ENCODE measurements around the gene UNC5C.

UNC5C gene

DNA sequence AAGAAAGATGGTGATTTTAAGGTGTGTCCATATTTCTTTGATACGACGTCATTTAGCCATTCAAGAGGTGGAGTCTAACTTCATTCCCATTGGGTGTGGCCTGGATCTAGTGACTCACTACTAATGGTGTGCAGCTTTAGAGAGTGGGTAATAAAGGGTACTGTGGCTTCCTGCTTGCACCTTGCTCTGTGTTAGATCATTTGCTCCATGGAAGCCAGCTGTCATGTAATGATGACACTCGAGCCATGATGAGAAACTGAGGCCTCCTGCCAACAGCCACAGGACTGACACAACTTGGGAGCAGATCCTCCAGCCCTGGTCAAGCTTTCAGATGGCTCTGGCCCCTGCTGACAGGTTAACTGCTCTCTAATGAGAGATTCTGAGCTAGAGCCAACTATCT lies 82.0 kb downstream of the UNC5C start:
- no peak for DNase-seq (ENCODE audit: low read depth, low spot score)

DNA sequence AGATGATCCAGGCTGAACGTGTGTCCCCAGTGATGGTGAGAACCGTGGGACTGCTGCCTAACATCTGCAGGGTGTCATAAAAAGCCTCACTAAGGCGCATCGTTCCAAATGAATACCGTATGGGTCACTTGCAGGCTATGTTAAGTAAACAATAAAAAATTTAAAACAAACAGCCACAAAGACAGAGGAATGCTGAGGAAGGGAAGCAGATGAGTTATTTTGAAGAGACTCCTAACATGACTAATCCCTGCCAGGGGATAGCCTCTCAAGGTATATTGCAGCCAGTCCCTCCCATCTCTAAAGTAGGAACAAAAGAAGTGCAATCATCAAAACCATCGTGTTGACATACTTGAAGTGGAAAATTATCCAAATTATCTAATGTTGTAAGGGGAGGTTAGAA lies 83.8 kb downstream of the UNC5C start:
- DNase-seq (ENCODE audit: low read depth, low spot score): peak; percentile 30

DNA sequence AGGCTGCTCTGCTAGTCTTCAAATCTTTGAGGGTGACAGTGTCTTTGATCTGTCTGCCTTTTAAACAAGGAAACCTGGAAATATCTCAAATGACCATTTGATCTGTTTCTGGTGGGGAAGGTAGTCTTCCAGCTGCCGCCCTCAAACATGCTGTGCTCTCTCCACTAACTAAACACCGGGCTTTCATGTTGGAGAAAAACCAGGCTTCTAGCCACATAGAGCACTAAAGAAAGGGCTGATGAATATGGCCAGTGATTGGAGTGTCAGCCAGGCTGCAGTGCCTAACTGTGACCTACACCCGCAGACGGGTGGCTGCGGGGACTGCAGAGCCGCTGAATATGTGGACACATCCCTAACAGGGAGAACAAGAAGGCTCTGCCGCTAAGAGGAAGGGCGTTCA lies 85.9 kb downstream of the UNC5C start:
- no peak for DNase-seq (ENCODE audit: low read depth, low spot score)

DNA sequence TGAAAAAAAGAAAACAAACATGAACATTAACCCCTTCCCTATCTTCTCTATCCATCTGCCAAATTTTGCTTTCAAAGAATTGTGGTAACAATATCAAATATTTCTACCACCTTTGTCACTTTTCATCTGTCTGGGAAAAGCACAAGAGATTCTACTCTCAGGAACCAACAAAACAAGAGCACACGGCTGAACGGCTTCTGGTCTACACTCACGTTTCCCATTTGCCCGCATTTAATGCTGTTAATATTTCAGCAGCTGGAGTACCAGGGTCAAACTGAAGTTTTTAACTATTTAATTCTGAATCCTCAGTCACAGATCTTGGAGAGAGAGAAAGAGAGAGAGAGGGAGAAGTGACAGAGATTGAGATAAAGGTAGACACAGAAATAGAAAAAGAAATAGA lies 91.4 kb downstream of the UNC5C start:
- no peak for DNase-seq (ENCODE audit: low read depth, low spot score)

DNA sequence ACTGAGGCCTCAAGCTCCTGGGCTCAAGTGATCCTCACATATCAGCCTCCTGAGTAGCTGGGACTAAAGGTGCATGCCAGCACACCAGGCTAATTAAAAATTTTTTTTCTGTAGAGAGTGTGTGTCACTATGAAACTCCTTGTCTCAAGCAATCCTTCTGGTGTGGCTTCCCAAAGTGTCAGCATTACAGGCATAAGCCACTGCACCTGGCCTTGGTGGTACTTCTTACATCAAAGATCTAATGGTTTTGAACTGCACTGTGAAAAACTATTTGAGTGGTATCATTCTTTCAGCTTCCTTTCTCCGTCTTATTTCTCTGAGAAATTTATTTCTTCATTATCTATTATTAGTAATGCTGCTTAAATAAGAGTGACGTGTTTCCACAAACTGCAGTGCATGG lies 98.5 kb downstream of the UNC5C start:
- no peak for DNase-seq (ENCODE audit: low read depth, low spot score)

DNA sequence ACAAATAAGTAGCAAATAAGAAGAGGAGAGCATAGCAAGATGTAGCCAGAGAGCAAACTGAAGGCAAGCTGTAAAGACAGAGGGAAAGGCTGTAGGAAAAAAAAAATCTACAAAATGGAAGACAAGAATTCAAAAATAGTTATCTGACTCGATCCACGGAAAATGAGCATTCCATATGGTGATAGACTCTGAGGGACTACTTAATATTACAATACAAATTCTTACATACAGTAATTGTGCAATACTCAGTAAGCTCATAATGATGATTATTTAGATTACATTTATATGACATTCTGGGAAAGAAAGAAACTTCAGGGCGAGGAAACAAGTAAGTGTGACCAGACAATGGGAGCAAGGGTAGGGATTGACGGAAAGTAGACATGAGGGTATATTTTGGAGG lies 102.6 kb downstream of the UNC5C start:
- no peak for DNase-seq (ENCODE audit: low read depth, low spot score)

DNA sequence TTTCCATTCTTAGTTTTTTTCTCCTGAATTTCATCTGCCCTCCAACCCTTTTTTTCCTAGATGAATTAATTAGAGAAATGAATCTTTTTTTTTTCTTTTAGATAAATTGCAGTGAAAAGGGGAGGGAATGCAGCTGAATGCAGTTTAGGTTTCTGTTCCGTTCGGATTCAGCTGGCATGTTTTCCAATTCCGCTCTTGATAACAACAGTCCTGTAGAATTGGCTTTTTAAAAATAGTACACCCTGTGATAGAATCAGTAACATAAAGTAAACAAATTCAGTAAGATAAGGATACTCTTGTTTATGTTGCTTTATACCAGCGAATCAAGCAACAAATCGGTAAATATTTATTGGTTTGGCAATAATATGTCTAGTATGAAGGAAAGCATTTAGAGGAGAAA lies 103.5 kb downstream of the UNC5C start:
- DNase-seq (ENCODE audit: low read depth, low spot score): no peak

DNA sequence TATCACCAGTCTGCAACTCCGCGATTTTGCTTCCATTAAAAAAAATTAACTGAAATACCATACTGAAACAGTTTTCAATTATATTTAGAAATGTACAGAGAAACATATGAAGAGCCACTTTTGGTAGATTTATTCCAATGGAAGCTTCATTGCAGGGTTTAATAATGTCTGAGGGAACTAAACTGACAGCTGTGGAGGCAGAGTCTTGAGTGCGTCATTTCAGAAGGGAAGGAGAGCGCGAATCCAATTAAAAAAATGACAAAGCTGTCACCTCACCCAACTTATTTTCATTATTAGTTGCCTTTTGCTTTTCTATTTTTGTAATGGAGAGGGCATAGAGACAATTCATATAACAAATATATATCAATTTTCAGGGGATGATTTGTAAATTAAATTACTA lies 104.0 kb downstream of the UNC5C start:
- no peak for DNase-seq (ENCODE audit: low read depth, low spot score)

DNA sequence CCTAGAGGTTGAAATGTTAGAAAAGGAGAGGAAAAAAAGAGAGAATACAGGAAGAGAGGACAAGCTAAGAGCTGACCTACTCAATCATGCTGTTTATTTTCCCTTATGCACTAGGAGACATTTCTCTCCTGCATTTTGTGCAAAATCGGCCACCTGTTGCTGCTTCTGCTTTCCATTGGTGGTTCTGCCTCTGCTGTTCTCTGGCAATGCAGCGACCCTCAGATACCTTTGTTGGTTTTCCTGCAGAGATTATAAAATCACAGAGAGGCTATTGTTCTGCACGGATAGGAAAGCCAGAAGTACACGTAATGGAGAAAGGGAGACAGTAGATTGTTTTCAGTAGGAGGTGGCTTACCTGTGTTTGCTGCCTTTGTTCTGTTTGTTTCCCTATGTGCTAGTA lies 108.9 kb downstream of the UNC5C start:
- DNase-seq (ENCODE audit: low read depth, low spot score): no peak

DNA sequence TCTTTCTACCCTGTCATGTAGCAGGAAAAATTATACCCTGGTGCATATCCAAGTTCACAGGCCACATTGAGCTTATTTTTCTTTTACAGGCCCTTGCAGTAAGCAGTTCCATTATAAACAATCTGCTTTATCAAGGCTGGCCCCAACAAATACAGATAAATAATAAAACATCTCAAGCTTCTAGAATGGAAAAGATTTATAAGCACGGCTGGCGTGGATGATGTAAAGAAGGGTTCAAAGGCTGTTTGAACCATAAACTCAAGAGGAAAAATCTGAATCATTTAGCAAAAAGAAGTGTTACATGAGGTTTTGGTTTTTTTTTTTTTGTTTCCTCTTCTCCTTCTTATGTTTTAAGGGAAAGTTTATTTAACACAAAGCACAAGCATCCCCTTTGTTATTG lies 109.7 kb downstream of the UNC5C start:
- DNase-seq (ENCODE audit: low read depth, low spot score): no peak

DNA sequence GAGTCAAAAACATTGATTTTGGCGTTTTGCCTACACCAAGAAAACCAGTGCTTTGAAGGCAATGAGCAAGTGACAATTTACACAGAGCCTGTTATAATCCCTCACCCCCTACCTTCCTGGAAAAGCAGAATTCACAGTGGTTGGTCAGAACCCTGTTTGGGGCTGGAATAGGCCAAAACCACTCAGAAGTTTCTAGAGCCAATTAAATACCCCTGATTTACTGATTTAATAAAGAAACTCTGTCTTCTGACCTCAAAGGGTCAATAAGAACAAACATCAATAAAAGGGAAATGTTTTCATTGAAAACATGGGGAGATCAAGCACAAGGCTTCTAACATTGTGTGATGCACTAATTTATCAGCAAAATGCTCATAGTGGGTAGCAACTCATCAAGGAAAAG lies 116.3 kb downstream of the UNC5C start:
- peak; percentile 65 for DNase-seq (ENCODE audit: low read depth, low spot score)

DNA sequence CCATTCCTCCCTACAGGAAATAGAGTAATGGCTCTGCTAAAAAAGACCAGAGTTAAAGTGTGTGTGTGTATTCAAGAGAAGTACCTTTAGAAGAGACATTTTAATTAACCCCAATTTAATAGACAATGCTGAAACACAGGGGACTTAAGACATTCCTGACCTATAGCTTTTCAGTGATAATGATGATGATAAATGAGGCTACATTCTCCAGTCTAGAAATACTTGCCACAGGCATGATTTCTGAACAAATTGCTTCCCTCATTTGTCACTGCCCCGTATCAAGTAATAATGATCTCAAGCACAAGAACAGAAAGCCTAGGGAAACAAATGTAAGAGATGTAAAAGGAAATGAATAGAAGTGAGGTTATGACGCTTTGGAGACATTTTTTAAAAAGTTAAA lies 117.1 kb downstream of the UNC5C start:
- no peak for DNase-seq (ENCODE audit: low read depth, low spot score)

DNA sequence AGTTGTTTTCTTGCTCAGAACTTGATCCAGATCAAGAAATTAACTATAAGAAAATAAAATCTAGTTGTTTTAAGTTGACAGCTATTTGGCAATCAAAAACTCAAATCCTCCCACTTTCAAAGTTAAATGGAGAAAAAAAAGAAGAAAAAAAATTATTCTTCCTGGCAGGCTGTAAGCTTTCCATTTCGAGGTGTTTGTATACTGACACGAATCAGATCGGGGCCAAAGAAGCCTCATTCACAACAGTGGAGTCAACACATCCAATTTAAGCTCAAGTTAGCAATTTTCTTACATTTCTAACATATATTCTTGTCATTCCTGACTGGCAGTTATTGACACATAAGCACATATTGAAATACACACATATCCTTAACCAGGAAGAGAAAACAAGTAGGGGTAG lies 119.4 kb downstream of the UNC5C start:
- DNase-seq (ENCODE audit: low read depth, low spot score): no peak

DNA sequence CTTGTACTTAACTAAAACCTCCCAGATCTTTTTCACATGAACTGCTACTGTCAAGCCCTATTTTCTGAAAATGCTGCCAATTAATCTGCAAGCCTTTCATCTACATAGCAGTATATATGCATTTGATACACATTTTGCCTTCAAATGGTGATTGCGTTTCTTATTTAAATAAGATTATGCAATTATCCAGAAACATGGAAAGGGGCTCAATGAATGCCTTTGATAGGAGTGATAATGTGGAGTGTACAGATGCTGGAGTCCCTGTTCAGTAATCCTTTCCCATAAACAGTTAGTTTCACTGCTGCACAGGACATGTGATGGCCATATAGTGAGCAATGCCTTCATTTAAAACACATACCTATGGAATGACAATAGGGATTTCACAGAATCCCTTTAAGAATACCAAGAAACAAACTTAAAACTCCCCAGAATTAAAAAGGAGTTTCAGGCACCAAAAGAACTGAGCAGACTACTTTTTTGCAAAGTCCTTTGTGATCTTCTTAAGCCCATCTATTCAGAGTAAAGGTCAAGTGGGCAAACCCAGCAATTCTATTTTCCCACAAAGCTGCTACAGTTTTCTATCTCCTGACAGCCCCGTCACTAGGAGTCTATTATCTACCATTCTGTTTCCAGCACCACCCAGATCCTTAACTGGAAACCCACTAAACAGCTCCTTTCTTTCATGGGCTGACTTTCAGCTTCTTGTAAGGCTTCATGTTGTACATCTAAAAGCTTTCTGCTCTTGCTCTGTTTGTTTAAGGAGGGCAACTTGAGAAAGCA lies 120.3 kb downstream of the UNC5C start:
- DNase-seq (ENCODE audit: low read depth, low spot score): no peak

DNA sequence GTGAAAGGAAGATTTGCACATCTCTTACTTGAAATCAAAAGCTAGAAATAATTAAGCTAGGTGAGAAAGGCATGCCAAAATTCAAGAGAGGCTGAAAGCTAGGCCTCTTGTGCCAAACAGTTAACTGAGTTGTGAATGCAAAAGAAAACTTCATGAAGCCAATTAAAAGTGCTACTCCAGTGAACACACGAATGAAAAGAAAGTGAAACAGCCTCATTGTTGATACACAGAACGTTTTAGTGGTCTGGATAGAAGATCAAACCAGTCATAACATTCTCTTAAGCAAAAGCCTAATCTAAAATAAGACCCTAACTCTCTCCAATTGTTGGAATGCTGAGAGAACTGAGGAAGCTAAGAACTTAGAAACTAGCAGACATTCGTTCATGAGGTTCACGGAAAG lies 122.3 kb downstream of the UNC5C start:
- no peak for DNase-seq (ENCODE audit: low read depth, low spot score)

DNA sequence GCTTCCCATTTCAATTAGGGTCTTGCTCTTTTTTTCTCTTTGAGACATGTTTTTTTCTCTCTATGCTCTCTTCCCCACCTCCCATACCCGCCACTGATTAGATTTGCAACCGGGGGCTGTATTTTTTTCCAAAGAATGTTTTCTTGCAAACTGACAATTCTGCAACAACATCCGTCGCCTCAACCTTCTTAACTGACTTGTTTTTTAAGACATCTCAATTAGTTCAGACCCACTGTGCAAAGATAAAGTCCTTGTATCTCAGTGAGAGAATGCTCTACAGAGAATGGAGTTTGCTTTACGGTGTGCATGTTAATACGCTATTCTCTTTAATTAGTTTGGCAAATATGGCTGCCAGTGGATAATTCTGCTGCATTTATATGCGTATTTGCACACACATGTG lies 126.3 kb downstream of the UNC5C start:
- no peak for DNase-seq (ENCODE audit: low read depth, low spot score)

DNA sequence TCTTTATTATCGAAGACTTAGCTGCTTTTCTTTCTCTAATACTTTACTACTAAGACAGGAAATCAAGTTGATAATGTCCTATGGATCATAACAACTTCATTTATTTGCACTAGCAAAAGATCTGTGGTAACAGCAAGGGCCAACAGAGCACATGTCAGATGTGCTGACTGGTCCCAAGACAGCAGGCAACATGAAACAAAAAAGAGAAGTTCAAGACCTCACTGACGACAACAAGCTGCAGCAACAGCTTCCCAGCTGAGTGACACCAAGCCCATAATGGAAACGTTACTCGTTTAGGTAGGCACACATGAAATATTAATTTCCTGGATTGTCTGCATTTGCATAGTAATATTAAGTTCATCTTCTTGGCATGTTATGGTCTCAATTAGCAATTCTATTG lies 126.9 kb downstream of the UNC5C start:
- no peak for DNase-seq (ENCODE audit: low read depth, low spot score)

DNA sequence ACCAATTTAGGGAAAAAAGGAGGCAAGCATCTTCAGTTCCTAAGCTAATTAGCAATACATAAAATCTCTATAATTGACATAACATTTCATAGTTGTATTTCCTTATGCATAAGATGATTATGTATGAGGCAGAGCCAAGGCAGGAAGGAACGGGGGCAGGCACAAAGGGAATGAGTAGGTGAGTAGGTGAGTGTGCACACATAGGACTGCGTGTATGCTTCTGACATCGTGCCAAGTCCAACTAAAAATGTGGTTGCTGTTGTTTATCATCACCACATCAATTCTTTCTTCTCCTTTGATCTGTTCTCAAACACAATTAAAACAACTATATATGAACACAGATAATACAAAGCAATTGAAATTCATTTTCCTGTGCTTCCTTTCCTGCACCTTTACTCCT lies 131.2 kb downstream of the UNC5C start:
- no peak for DNase-seq (ENCODE audit: low read depth, low spot score)

DNA sequence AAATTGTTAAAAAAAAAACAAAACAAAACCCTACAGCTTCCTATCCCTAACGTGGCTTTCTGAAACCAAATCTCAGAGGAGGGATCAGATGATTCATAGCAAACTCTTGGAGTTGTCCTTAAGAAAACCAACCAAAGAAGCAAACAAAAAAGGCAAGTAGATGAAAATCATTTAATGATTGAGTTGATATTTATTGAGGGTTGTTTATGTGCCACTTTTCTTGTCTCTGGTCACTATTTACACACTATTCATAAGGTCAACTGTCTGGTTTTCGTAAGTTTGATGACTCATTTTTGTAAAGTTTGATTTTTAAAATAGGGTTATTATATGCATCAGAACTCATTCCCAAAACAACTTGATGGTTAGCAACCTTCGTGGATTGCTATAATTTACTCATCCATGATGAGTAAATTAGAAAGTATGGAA lies 133.4 kb downstream of the UNC5C start:
- no peak for DNase-seq (ENCODE audit: low read depth, low spot score)

DNA sequence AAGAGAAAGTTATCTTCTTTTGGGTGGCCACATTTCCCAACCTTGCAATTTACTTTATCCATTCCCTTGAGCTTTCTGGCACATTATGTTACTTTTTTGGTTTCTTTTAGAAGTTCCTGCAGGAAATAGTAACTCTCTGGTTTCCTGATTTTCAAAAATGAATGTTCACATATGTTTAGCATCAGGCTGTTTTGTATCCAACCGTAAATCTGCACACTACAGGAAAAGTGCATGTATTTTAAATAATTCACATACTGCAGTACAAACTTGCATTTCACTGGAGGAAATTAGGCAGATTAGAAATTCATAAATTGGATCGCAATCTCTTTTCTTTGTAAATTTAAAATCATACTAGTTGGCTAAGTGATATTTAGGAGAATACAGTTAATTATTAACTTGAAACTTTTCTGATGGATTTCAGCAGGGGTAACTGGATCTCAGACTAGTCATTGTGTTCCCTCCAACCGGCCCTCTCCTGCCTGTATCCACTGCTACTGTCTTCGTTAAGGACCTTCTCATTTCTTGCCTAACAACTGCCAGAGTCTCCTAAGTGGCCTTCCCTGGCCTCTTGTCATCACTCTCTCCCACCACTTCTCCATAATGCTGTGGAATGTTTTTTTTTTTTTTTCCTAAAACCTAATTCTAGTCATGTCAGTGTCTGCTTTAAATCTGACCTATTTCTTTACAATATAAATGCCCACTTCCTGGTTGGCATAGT lies 137.2 kb downstream of the UNC5C start:
- no peak for DNase-seq (ENCODE audit: low read depth, low spot score)

DNA sequence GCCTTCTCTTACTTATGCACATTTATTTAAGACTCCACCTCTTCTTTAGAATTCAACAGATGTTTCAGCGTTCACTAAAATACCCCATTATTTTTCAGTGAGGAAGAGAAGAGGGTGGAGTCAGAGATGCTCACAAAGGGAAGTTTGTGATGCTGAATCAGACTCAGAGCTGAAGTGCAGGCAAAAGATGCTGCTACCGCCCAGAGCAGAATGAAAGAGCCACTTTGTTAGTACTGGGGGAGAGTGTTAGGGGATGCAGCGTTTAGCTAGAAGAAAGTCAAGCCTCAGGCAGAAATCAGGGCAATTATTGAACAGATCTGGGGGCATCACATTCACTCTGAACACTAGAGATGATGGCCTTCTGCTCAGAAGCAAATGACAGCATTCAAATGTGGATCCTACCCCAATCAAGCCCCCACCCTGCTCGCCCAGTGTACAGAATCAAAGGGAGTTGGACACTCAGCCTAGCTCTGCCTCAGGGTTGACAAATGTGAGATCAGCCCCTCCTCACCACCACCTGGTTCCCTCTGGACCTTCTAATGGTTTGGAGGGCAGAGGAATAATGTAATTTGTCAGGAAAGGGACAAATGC lies 138.3 kb downstream of the UNC5C start:
- DNase-seq (ENCODE audit: low read depth, low spot score): no peak

DNA sequence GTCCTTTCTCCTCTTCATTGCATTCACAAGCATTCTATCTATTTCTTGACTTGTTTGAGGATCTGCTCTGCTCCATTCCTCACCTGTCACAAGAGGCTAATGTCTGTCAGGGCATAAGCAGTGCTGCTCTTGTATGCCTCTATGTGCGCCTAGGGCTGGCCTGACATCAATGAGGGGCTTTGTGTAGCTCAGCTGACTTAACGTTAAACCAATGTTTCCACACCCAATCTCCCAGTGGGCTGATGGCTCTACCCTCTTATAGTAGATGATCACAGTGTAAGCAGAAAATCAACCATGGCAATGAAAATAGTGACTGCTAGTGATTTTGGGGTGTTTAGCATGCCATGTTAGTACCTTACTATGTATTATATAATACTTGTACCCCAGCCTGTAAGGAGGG lies 139.0 kb downstream of the UNC5C start:
- DNase-seq (ENCODE audit: low read depth, low spot score): no peak

DNA sequence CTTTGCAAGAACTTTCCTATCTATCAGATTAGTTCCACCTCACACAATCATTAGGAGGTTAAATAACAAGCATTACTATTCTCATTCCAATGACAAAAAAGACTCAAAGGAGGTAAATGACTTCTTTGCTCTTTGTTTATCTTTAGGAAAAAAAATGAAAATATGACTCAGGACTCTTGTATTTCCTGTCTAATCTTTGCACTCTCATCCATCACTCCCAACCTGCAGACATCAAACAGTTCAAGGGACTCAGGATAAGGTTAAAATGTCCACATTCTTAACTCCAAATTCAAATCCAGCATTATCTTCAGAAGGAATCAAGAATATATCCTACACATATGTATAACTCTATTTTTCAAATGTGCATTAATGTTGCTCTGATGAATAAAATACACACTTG lies 139.6 kb downstream of the UNC5C start:
- no peak for DNase-seq (ENCODE audit: low read depth, low spot score)

All from brain pericyte (primary cell).